Measurements from ENCODE around the gene ST6GALNAC4.

ST6GALNAC4 gene

DNA sequence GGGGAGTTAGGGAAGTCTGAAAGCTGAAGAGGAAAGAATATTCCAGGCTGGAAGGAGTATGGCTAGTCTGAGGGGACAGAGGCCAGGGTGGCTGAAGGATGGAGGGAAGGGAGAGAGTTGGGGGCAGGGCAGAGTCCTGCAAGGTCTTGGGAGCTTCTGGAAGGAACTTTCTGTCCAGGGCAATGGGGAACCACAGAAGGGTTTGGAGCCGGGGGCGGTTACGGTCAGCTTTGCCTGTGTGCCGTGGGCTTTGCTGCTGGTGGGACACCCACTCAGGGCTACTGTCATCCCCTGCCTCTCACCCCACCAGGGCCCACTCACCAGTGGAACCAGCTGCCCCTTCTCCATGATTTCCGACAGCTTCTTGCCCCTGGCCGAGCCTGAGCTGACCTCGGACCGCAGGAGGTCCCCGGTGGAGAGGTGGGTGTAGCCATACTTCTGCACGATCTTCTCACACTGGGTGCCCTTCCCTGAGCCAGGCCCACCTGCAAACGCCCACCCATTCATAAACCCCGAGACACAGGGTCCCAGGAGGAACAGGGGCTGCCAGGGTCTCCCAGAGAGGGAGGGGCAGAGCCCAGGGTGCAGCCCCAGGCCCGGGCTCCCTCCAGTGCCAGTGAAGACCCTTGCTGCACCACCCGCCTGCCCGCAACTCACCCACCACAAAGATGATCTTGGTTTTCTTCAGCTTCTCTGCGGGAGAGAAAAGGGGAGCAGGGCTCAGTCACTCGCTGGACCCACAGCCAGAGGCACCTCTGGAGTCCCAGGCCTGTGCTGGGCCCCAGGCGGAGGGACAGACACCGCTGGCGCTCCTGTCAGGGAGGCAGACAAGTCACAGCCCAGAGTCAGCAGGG, 44.2 kb downstream of the ST6GALNAC4 start:
- H4K20me1 ChIP-seq (ENCODE audit: control insufficient read depth, insufficient read depth, low read depth, low read length) = no peaks in the 10 kb centered on the region
- H3K27ac ChIP-seq (ENCODE audit: low read depth, low read length) = no peak overlapping the region
- H3K4me2 ChIP-seq (ENCODE audit: low read length) = no peak overlapping the region
- no peaks in the 10 kb centered on the region for H3F3A ChIP-seq (ENCODE audit: control insufficient read depth, insufficient read depth)
- no peak overlapping the region for H3K4me3 ChIP-seq (ENCODE audit: low read length)
- no peaks in the 10 kb centered on the region for H3K36me3 ChIP-seq (ENCODE audit: control insufficient read depth, low read length)
- no peaks in the 10 kb centered on the region for H3K9me3 ChIP-seq (ENCODE audit: control insufficient read depth, insufficient read depth, low read length)
- no peaks in the 10 kb centered on the region for H3K79me2 ChIP-seq (ENCODE audit: control insufficient read depth, low read length)
- no peaks in the 10 kb centered on the region for H3K9me2 ChIP-seq (replicated peaks; ENCODE audit: control insufficient read depth, low read length)
- TF ChIP-seq, protein P1, sequence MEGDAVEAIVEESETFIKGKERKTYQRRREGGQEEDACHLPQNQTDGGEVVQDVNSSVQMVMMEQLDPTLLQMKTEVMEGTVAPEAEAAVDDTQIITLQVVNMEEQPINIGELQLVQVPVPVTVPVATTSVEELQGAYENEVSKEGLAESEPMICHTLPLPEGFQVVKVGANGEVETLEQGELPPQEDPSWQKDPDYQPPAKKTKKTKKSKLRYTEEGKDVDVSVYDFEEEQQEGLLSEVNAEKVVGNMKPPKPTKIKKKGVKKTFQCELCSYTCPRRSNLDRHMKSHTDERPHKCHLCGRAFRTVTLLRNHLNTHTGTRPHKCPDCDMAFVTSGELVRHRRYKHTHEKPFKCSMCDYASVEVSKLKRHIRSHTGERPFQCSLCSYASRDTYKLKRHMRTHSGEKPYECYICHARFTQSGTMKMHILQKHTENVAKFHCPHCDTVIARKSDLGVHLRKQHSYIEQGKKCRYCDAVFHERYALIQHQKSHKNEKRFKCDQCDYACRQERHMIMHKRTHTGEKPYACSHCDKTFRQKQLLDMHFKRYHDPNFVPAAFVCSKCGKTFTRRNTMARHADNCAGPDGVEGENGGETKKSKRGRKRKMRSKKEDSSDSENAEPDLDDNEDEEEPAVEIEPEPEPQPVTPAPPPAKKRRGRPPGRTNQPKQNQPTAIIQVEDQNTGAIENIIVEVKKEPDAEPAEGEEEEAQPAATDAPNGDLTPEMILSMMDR (IDR thresholded peaks at IDR 0.05; ENCODE audit: low read depth, low read length, poor library complexity, severe bottlenecking) = no peak
- TF ChIP-seq EZH2phosphoT487 (IDR thresholded peaks at IDR 0.05; ENCODE audit: borderline replicate concordance, low read length) = no peak
- H3K4me1 ChIP-seq (ENCODE audit: control insufficient read depth, low read length) = no peaks in the 10 kb centered on the region
- no peaks in the 10 kb centered on the region for H3K27me3 ChIP-seq (ENCODE audit: control insufficient read depth, low read length)

DNA sequence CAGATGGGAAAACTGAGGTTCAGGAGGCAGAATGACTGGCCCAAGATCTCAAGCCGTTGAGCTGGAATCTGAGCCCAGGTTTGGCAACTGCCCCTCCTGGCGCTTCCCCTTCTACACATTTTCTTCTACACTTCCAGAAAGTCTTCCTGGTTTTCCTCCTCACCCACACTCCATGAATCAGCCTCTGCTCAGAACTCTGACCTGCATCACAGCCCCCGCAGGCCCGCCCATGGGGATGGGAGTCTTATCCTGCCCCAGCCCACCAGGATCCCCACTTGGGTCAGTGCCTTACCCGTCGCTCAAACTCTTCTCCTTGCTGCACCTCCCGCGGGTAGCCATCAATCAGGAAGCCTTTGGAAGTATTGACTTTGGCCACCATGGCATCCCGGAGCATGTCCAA, 45.3 kb downstream of the ST6GALNAC4 start:
- Histone ChIP-seq H4K20me1 (ENCODE audit: control insufficient read depth, insufficient read depth, low read depth, low read length) (no peaks in the 10 kb centered on the region), H3K4me2 (ENCODE audit: low read length) (no peak overlapping the region), H3K36me3 (ENCODE audit: control insufficient read depth, low read length) (no peaks in the 10 kb centered on the region), H3K4me1 (ENCODE audit: control insufficient read depth, low read length) (peaks cover 3% of the 10 kb centered on the region), H3F3A (ENCODE audit: control insufficient read depth, insufficient read depth) (no peaks in the 10 kb centered on the region), H3K79me2 (ENCODE audit: control insufficient read depth, low read length) (no peaks in the 10 kb centered on the region), H3K4me3 (ENCODE audit: low read length) (no peak overlapping the region), H3K27ac (ENCODE audit: low read depth, low read length) (no peak overlapping the region), H3K9me3 (ENCODE audit: control insufficient read depth, insufficient read depth, low read length) (no peaks in the 10 kb centered on the region), H3K27me3 (ENCODE audit: control insufficient read depth, low read length) (no peaks in the 10 kb centered on the region), H3K9me2 (replicated peaks; ENCODE audit: control insufficient read depth, low read length) (no peaks in the 10 kb centered on the region)
- TF ChIP-seq, protein P1 (IDR thresholded peaks at IDR 0.05; ENCODE audit: low read depth, low read length, poor library complexity, severe bottlenecking) = no peak
- TF ChIP-seq EZH2phosphoT487 (IDR thresholded peaks at IDR 0.05; ENCODE audit: borderline replicate concordance, low read length) = no peak

DNA sequence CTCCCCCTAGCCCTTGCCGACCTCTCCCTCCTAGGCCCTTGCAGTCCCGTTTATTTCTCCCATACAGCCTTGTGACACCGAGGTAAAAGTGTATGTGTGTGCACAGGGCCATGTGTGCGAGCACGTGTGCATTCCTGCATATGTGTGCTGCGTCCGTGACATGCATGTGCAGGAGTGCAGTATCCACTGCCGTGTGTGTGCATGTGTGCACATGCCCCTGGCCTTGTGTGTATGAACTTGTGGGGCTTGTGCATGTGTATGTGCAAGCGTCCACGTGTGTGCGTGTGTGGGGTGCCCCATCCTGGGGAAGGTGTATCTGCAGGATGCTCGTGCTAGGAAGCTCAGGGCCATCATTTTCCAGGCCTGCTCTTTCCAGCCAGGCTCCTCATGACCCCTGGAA, 46.0 kb downstream of the ST6GALNAC4 start:
- Histone ChIP-seq H3K4me2 (ENCODE audit: low read length) (no peak overlapping the region), H3K27ac (ENCODE audit: low read depth, low read length) (no peak overlapping the region), H3K27me3 (ENCODE audit: control insufficient read depth, low read length) (no peaks in the 10 kb centered on the region), H3K36me3 (ENCODE audit: control insufficient read depth, low read length) (no peaks in the 10 kb centered on the region), H3K4me3 (ENCODE audit: low read length) (no peak overlapping the region), H3F3A (ENCODE audit: control insufficient read depth, insufficient read depth) (0 out of 2 replicates have a peak, but pooled peaks cover under 1% of the 10 kb centered on the region), H3K4me1 (ENCODE audit: control insufficient read depth, low read length) (peaks cover 9% of the 10 kb centered on the region), H3K79me2 (ENCODE audit: control insufficient read depth, low read length) (no peaks in the 10 kb centered on the region), H3K9me3 (ENCODE audit: control insufficient read depth, insufficient read depth, low read length) (no peaks in the 10 kb centered on the region), H4K20me1 (ENCODE audit: control insufficient read depth, insufficient read depth, low read depth, low read length) (no peaks in the 10 kb centered on the region), H3K9me2 (replicated peaks; ENCODE audit: control insufficient read depth, low read length) (no peaks in the 10 kb centered on the region)
- TF ChIP-seq EZH2phosphoT487 (IDR thresholded peaks at IDR 0.05; ENCODE audit: borderline replicate concordance, low read length) = no peak
- TF ChIP-seq, protein P1 (IDR thresholded peaks at IDR 0.05; ENCODE audit: low read depth, low read length, poor library complexity, severe bottlenecking) = no peak

All from DOHH2 (cell line).